Stimulated activated CD8-positive, alpha-beta memory T cell treated with anti-CD3 and anti-CD28 coated beads, Interleukin-15, amount 100 ng/mL, for 24 hours (primary cell): Measurements from ENCODE around the gene GRIK3.
"Not testable (repeated sequence)": the region's sequence is repeated elsewhere in the genome, so short reads cannot be mapped to it uniquely, and the experiment has no call there.

Experiments used
- DNase-seq: peaks from one replicate; pipeline ENCODE4 v3.0.0-alpha.2; 2020; ENCODE audit warnings: low read depth

GRIK3 gene

DNA sequence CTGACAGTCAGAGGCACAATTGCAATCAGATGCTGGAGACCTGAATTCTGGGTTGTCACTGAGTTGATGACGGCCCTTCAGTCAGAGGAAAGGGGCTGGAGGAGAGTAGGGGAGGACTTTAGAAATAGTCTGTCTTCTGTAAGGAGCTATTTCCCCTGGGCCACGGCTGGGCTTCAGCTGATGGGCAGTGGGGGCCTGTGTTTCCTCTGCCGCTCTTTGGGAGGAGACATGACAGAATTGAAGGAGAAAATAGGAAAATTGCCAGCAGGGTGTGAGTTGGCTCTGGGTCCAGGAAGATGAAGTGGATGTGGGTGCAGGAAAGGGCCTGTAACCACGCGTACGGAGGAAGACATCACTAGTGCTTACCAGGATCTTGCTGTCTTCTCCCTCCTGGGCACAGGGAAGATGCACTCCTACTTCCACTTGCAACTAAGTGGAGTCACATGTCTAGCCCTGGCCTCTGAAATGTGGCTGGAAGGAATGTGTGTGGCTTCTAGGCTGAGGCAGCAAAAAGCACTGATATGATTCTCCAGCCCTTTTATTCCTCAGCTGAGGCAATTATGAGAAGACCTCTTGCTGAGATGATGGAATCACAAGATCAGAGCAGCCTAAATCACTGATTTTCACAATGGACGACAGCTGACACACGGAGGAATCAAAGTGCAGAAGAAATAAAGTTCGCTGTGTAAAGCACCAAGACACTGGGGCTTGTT, 250.0 kb downstream of the GRIK3 start:
- no peak for DNase-seq

DNA sequence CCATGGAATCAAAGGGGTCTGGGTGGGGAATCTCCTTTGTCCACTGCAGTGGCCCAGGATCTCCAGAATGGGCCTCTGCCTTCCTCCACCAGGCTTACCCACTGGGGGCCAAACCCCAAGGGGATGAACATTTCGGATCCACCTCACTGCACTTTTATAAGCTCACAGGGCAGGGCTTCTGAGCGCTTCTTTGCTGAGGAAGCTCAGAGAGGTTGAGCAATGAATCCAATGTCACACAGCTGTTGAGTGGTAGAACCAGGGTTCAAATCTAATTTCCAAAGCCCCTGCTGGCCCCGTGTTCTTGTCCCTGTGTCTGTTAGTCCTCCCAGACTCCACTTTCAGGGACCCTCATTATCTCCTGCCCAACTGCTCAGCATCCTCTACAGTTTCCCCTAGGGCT, 250.8 kb downstream of the GRIK3 start:
- DNase-seq: no peak

DNA sequence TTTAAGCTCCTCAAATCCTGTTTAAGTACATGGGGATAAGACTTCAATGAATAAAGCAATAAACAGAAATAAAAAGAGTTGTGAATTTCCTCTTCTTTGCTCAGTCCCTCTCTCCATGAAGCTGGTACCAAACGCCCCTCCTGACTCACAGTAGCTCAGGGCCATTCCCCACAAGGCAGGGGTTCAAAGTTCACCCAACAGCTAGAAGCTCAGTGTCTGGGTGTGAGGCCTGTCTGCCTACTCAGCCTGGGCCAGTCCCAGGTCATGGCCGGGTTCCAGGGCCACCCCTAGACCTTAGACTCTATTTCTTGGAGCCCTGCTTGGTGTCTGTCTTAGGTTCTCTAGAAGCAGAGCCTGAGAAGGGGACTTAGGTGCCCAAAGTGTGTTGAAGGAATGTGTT, 251.5 kb downstream of the GRIK3 start:
- no peak for DNase-seq

DNA sequence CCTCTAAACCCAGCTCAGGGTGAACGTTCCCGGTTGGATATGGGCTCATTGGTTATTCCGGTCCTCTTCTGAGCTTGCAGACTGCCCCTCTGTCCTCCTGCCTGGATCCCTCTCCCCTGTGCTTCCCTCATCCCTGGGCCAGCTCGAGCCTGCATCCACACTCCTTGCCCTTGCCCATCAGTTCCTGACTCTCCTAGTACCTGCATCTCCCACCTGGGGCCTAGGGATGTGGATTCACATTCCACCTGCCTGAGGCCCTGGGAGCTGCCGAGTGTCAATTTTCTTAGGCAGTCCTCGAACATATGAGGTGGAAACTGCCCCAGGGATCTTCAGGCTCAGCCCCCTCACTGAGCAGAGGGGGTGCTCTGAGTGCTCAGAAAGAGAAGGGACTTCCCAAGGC, 252.2 kb downstream of the GRIK3 start:
- DNase-seq: no peak

DNA sequence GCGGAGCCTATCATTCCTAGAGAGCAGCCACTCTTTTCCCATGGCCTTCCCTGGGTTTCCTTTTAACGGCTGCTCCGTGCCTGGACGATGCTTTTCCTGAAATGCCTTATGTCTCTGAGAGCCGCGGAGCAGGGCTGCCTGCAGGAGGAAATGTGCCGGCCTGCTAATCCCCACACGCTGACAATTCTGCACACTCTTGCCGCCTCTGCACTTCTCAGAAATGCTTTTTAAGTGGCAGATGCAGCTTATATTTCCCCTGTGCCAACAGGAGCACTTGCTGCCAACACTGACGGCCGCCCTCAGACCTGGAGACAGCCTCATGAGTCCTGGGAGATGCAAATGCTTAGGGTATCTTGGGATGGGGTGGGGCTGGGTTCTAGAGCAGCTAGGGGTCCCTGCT, 253.2 kb downstream of the GRIK3 start:
- DNase-seq: no peak

DNA sequence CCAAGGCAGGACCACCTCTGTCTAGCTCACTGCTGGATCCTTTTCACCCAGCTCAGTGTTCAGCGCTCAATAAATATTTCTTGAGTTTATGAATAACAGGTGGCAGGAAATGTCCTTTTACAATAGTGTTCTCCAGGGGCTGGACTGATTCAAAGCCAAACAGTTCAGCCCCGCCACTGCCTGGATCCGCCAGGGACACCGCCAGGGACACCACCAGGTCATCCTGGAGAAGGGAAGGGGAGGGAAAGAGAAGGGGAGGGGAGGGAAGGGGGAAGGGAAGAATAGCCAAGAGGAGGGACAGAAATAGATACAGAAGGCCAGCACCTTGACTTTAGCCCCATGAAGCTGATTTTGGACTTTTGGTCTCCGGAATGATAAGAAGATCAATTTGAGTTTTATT, 255.6 kb downstream of the GRIK3 start:
- DNase-seq: no peak

DNA sequence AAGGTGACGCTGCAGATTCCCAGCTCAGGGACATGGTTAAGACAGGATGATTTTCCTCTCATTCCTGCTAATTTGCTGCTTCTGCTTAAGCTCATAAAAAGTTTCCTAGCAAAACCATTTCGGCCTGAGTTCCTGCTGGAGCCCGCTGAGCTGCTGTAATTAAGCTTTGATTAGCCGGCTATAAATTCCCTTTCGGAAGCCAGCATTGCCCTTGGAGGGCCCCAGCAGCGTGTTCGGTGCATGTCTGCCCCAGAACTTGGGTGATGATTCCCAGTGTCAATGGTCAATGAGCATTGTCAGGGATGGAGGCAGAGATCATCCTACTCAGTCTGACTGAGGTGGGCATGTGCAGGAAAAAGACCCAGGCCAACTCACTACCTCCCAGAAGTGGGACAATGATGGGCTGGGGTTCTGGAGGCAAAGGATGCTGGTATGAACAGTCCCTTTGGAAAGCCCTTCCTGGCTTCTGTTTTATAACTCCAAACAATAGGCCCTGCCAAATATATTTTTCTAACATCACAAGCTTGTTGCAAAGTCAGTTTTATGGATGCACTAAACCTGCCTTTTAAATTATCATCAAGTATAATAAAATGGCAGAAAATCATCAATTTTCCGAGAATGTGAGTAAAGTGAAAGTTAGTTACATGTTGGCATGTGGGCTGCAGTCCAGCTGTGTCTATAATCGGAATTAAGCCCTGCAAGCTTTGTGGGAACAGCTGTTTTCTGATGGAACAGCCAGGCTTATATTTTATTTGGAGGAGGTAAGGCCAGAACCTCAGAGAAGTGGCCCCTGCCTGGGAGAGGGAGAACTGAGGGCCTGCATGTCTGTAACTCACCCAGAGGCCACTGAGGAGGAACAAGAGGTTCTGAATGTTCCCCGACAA, 257.1 kb downstream of the GRIK3 start:
- DNase-seq: no peak

DNA sequence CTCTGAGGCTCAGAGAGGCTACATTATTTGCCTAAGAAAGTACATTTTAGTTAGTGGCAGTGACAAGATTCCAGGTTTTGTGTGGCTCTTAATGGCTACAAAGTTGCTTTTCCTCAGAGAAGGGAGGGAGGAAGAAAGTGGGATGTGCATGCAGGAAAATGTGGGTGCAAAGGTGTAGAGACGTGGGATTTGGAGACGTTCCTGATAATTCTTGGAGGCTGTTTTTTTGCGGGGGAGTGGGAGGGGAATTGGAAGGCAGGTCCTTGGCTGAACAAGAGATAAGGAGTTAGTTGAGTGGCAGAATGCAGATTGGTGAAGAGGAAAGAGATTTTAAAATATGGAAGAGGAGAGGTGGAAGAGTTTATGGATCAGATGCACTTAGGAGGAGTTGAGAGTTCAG, 258.1 kb downstream of the GRIK3 start:
- DNase-seq: no peak

DNA sequence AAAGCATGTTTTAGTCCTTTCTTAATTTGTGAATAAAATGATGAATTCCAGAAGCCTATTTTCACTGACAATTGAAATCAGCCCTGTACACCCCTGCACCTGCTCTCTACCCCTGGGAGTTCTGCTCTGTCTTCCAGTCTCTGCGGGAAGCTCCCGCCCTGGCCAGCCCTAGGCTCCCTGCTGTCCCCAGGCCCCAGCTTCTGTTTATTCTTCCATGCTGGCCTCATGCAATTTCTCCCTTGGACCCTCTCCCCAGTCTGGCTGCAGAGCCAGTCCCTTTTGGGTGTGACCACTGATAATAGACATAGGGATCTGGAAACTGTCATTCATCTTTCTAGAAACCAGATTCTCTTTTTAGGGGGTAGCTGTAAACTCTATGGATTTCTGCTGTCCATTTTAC, 258.6 kb downstream of the GRIK3 start:
- DNase-seq: no peak

DNA sequence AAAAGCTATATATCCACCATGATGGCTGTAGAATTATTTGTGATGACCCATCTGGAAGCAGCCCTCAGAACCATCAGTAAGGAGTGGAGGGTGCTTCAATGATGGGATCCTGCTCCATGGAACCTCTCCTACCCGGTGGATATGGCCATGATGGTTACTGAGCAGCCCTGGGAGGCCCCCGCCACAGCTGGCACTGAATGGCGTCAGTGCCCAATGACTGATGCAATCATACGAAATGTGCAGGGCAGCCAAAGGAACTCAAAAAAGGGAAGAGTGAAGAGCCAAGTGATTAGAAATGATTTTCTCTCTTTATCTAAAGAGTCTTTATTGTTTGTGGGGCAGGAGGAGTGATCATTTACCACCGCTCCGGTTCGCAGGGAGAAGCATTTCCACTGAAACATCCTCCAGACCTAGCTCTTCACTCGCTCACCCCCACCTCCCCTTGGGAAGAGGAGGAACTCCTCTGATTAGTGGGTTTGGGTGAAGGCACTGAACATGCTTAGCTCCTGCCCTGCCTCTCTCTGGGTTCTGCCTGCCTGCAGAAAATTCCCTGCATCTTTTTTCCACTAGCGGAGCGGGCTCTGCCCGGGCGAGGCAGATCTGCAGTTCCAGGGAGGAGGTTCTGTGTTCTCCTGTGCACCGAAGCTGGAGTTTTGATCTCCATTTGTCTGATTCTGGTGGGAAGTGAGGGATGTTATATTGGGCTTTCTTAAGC, 260.3 kb downstream of the GRIK3 start:
- no peak for DNase-seq

DNA sequence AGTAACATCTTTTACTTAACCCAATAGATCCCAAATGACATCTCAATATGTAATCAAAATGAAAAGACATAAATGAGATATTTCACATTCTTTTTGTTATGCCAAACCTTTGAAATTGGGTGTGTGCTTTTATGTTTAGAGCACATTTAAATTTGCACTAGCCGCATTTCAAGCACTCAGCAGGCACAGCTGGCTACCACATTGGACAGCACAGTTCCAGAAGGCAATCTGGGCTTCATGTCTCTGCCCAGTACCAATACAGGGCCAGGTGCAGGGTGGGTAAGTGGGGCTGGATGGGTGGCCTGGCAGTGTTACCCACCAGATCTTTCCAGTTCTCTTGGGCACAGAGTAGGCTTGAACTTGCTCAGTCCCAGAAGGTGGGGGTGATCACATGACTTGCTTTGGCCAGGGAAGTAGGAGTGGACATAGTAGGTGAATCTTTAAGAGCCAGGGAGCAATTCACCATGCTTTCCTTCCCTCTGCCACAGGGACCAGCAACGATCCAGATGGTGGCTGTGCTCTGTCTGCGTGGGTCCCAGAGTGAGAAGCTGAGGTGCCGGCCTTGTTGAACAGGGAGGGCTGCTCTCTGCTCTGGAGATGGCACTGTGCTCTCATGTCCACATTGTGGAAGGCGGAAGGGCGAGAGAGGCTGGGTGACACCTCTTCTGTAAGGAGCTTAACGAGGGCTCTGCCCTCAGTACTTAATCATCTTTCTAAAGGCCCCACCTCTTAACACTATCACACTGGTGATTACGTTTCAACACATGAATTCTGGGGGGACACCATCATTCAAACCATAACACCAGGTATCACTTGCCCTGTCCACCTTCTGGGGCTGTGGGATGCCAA, 261.4 kb downstream of the GRIK3 start:
- no peak for DNase-seq

DNA sequence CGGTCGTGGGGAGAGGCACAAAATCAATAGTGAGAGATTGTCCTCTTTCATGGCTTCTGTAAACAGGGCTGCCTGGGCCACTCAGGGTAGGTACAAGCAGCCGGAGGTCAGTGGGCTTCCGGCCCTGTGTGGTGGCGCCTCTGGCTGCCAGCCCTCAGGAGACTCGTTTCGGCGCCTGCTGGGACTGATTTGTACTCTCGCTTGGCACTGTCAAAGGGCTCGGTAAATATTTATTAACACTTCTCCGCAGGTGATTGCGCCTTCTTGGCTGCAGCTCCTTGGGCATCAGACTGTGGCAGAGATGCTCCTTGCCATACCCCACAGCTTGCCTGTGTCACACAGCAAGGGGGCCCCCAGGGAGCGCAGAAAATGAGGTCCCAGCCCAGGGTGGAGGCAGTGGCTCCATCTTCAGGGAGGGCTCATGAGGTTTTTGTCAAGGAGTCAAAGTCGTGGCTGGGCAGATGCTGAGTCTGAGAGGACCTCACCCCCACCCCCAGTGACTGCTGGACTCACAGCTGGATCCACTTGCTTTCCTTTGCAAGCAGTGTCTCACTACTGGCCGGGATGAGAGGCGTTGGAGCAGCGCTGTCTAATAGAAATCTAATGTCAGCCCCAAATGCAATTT, 262.5 kb downstream of the GRIK3 start:
- no peak for DNase-seq

DNA sequence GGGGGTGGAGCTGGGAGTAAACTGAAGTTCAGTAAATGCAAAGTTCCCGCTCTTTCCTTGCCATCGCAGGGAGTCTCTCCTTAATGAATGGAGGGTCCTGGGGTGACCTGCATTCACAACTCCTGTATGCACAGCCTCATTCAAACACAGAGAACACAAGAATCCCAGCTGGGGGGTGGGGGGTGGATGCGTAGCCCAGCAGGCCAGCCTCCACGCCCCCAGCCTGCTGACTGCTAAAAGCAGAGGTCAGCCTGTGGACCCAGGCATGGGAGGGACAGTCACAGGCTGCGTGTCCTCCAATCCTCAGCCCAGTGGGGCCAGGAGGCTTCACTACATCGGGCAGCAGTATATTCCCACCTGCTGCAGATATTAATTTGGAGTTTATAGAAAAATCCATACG, 263.1 kb downstream of the GRIK3 start:
- no peak for DNase-seq

DNA sequence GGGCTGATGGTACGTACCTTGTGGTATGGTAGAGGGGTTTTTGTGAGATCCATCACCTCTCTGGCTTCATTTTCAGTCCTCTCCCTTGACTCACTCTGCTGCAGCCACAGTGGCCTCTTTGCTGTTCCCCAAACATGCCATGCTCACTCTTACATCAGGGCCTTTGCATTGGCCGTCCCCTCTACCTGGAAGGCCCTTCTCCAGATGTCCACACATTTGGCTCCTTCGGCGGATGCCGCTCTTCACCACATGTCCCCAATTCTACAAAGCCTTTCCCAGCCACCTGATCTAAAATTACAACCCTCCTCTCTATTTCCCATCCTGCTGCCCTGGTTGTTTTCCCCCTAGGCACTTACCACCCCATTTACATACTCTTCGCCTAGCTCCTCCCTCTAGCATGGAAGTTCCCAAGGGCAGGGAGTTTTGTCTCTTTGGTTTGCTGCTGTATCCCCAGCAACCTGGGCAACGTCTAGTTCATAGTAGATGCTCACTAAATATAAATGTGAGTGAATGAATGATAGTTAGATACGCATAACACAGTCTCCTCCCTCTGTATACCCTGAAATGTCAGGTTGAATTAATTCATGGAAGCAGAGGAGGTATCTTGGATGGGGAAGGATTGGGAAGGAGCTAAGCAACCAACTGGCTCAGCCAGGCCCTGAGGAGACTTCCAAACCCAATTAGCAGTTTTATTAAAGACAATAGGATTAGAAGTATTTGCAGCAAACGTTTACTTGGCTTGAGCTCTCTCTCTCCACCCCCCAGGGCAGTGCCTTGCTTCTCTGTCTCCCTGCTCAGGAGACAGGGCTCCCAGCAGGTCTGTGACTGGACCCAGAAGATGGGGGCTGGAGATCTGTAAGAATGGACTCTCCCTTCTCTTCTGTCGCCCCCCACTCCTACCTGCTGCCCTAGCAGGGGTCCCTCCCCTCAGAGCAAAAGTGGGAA, 264.2 kb downstream of the GRIK3 start:
- no peak for DNase-seq

DNA sequence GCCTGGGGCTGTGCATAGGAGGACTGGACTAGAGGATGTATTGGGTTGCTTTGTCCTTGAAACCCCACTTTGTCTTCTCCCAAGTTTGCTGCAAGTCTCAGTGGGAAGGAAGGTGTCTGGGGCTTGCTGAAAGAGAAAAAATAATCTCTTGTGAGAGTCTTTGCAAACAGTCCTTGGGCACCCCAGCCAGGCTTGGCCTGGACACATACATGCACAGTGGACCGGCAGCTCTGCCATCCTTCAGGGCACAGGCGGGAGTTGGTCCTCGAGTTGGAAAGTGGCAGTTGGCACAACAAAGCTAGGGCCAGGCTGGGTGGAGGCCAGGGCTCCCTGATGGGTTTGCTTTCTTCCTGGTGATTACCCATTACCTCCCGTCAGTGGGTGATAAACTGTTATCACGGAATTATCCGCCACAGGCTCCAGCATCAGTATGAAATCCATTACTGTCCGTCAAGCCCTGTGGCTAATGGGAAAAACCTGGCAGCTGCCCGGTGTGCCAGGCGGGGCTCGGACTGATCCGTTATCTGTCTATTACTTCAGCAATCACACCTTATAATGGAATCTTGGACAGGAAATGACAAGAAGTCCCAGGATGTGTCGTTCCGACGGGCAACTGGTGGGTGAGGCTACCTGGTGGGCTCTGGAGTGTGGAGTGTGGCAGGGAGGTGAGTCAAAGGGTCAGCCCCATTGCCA, 265.7 kb downstream of the GRIK3 start:
- no peak for DNase-seq

DNA sequence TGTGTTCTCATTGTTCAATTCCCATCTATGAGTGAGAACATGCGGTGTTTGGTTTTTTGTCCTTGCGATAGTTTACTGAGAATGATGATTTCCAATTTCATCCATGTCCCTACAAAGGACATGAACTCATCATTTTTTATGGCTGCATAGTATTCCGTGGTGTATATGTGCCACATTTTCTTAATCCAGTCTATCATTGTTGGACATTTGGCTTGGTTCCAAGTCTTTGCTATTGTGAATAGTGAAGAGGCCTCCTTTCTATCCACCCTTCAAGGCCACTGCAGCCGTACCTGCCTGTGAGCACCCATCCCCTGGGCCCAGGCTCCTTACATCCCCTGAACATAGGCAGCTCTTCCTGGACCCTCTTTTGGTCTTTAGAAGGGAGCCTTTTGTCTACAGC, 266.9 kb downstream of the GRIK3 start:
- DNase-seq: not testable (repeated sequence)

DNA sequence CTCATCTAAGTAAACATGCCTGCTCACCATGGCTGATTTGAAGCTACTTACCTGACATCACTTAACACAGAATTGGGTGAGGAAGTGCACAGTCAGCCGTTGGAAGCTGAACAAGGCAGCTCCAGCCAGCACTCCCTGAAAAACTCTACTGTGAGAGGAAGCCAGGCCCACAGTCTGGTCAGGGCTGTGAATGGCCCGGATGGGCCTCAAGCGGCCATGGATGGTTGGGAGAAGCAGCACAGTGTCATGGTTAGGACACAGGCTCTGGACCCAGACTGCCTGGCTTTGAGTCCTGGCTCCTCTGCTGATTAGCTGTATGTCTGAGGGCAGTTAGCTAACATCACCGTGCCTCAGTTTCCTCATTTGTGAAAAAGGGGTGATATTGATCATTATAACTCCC, 267.8 kb downstream of the GRIK3 start:
- DNase-seq: no peak

DNA sequence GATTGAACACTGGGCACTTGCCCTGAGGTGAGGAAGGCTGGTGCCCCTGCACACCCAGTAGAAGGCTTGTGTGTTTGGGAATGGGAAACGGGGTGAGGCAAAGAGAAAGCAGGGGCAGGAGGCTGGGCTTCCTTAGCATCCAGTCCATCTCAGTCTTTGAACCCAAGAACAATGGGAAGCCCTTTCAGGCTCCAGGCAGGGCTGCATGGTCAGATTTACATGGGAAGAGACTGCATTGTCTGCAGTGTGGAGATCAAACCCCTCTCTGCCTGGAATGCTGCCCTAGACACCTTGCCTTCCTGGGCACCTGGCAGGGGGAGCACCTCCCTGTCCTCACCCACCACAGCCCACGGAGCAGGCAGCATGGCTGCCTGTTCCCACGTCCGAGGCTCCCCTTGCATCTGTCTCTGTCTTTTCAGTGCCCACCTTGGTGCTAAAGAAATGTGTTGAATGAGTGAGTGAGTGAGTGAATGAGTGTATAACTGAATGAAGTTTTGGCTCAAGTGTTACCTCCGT, 268.5 kb downstream of the GRIK3 start:
- DNase-seq: no peak

DNA sequence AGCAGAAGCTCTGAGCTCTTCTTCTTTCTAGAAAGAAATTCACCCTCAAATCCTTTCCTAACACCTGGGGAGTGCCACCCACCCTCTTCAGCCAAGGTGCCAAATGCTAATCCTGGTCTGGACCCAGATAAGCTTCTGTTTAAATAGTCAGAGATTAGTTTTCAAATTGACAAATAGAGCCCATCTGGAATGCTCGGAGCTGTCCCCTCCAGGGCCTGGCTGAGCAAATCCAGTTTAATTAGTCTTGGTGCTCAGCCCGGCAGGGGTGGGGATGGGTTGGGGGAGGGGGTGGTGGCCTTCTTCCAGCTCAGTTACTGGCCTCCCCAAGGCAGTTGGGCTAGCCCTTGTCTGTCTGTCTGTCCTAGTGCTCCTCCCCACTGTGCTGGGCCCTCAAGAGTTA, 269.5 kb downstream of the GRIK3 start:
- DNase-seq: no peak

DNA sequence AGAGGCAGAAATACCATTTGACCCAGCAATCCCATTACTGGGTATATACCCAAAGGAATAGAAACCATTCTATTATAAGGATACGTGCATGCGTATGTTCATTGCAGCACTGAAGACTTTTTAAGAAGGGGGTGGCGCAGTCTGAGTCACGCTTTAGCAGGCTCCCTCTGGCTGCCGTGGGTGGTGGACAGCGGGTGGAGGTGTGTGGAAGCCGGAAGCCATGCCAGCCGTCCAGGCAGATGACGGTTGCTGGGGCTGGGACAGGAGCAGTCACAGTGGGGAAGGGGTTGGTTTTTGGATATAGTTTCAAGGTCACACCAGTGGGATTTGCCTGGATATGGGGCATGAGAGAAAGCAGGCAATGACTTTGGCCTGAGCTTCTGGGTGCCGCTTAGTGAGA, 270.5 kb downstream of the GRIK3 start:
- DNase-seq: no peak
